Measurements from ENCODE around the gene DONSON.
"Not testable (repeated sequence)": the region's sequence is repeated elsewhere in the genome, so short reads cannot be mapped to it uniquely, and the experiment has no call there.

The DONSON gene, protein sequence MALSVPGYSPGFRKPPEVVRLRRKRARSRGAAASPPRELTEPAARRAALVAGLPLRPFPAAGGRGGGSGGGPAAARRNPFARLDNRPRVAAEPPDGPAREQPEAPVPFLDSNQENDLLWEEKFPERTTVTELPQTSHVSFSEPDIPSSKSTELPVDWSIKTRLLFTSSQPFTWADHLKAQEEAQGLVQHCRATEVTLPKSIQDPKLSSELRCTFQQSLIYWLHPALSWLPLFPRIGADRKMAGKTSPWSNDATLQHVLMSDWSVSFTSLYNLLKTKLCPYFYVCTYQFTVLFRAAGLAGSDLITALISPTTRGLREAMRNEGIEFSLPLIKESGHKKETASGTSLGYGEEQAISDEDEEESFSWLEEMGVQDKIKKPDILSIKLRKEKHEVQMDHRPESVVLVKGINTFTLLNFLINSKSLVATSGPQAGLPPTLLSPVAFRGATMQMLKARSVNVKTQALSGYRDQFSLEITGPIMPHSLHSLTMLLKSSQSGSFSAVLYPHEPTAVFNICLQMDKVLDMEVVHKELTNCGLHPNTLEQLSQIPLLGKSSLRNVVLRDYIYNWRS

DNA sequence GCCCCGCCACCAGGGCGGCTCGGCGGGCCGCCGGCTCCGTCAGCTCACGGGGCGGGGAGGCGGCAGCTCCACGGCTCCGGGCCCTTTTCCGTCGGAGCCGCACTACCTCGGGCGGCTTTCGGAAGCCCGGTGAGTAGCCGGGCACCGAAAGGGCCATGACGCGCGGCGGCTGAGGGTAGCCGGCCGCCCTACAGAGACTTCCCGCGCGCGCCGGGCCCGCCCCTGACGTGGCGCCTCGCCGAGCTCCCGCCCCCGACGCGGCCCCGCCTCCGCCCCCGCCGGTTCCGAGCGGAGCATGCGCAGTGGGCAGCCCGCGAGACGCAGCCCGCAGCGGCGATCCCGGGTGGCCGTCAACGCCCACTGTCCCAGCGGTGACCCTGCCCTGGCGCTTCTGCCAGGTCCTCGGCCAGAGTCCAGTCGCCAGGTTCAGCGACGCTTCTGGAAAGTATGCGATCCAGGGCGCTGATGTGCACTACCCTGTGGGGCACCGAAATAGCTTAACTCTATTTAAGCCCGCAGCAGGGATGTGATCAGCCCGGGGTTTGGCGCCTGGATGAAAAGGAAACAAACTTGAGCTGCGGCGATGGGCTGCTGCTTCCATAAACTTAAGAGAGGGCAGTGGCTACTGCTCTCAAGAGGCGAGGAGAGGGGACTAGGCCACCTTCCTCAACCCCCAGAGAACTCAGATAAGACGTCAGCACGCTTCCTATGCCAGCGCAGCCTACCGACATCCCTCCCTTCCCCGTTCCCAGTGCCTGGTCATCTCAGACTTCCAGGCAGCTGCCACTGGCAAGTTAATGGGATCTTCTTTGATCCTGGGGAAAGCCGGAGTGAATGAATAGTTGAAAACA, at the start of gene DONSON:
Gene DONSON (minus strand): TSS at position 200 of the 851 bp plus-strand sequence. CDS start 43 bp downstream, at position 157.
- peak; percentile 92 for DNase-seq

DNA sequence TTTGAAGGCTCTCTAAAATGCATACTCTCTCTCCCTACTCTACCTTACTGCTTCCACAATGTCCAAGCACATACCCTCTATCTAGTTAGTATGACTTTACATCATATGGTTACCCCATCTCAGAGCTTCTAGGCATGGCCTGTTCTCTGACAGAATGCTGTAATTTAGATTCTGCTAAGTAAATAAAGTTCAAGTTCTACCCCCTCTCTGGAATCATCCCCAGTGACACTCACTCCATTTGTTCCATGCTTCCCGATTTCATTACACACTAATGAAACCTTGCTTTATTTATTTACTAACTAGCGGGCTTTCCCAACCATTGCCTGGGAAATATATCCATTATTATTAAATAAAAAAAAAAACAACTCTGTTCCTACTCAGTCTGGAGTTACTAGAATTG, 45.8 kb upstream of the DONSON start:
- no peak for DNase-seq

DNA sequence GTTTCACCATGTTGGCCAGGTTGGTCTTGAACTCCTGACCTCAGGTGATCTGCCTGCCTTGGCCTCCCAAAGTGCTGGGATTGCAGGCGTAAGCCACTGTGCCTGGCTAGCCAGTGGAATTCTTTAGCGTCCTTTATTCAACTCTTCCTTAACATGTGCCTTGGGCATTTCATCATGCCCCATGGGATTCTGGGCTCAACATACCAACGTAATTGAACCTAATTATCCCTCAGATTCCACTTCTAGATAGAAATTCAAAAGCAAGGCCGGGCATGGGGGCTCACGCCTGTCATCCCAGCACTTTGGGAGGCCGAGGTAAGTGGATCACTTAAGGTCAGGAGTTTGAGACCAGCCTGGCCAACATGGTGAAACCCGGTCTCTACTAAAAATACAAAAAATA, 37.7 kb upstream of the DONSON start:
- not testable (repeated sequence) for DNase-seq

DNA sequence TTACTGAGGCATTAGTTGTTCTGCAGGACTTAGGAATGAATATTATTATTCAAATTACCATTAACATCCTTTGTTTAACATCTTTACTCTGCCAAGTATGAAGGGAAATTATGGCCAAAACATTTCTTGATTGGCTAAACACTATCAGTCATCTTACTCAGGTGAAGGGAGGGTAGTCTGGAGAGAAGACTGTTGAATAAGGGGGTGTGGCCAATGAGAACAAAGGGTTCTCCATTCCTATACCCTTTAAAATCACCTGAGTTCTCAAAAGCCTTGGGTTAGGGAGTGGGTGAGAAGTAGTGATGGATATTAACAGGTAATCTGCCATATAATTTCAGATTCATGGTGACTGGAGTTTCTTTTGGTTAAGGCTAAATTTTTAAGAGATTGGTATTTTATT, 33.8 kb upstream of the DONSON start:
- no peak for DNase-seq

DNA sequence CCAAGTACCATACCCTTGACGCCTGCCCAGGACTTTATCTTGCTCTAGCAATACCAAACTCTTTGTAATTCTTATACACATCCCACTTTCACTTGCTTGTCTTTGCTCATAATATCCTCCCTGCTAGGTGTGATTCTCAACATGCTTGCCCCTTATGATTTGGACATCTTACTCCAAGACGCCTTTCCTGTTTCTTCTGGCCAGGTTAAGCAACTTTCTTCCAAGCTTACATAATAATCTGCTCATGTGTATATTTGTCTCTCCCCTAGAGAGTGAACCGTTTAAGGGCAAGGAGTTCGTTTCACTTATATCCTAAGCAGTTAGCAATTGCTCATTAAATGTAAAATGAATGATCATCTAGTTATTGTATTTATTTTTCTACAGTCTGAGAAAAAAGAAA, 31.2 kb upstream of the DONSON start:
- no peak for DNase-seq

DNA sequence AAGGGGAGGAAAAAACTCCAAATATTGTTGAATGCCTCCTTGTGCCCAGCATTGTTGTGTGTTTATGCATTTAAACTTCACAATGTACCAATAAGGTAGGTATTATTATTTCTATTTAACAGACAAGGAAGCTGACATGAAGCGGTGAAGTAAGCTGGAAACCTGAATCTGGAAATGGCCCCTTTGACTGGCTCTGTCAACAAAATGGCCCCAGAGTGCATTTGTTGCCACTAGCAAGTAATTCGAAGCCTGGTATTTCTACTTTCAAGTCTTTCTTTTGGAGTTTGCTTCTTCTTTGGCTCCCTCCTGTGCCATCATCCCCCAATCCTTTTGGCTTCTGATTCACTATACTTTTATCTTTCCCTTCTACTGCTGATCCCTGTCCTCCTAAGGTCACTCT, 29.9 kb upstream of the DONSON start:
- no peak for DNase-seq

DNA sequence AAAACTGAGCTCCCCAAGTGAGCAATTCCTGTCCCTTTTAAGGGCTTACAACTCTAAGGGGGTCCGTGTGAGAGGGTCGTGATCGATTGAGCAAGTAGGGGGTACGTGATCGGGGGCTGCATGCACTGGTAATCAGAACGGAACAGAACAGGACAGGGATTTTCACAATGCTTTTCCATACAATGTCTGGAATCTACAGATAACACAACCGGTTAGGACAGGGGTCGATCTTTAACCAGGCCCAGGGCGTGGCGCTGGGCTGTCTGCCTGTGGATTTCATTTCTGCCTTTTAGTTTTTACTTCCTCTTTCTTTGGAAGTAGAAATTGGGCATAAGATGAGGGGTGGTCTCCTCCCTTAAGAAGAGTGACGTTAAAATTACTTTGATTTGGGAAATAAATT, 29.1 kb upstream of the DONSON start:
- DNase-seq: not testable (repeated sequence)

DNA sequence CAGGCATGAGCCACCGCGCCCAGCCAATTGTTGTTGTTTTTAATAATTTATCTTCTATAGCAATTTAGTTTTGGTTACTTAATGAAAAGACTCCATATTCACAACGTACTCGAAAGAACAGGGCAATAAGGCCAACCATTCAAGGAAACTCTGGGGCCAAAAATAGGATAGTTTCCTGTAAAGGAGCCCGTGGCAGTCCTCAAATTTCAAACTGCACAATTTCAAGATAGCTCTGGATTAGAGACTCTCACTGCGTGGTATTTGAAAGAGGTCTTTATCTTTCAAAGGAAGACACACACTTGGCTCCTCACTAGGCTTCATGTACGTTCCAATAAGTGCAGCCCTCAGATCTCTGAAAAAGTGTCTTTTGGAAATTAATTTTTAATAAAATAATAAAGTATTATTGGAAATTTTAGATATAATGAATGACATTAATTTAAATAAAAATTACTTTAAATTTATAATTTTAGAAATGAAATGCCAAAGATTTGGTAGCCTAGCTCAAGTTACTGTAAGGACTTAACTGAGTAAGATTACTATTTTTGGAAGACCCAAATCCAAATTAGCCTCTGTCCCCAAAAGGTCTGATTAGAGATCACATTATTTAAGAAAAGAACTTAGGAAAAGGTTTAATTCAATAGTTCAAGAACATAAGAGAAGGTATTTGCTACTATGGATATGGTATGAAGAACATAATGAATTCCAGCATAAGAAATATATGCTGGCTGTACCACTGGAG, 22.7 kb upstream of the DONSON start:
- no peak for DNase-seq

DNA sequence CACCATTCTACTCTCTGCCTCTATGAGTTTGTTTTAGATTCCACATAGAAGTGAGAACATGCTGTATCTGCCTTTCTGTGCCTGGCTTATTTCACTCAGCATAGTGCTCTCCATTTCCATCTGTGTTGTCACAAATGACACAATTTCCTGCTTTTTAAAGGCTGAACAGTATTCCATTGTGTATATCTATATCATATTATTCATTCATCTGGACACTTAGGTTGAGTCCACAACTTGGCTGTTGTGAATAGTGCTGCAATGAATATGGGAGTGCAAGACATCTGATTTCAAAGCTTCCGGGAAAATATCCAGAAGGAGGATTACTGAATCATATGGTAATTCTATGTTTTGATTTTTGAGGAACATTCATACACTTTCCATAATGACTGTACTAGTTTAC, 20.1 kb upstream of the DONSON start:
- DNase-seq: no peak

DNA sequence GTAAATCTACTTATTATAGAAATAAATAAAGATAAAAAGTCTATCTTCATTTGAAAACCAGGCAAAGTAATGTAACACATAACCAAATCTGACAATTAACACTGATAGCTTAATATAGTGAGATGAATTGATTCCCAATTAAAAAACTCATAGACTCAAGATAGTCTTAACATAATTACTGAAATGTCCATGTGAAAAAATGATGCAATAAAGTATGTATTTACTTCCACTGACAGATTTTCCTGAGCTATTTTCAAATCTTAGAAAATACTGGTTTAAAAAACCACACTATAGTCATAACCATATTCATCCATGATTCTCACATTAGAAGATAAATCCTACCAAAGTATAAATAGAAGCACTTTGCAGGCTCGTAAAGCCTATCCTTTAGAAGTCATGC, 9.6 kb upstream of the DONSON start:
- DNase-seq: no peak

DNA sequence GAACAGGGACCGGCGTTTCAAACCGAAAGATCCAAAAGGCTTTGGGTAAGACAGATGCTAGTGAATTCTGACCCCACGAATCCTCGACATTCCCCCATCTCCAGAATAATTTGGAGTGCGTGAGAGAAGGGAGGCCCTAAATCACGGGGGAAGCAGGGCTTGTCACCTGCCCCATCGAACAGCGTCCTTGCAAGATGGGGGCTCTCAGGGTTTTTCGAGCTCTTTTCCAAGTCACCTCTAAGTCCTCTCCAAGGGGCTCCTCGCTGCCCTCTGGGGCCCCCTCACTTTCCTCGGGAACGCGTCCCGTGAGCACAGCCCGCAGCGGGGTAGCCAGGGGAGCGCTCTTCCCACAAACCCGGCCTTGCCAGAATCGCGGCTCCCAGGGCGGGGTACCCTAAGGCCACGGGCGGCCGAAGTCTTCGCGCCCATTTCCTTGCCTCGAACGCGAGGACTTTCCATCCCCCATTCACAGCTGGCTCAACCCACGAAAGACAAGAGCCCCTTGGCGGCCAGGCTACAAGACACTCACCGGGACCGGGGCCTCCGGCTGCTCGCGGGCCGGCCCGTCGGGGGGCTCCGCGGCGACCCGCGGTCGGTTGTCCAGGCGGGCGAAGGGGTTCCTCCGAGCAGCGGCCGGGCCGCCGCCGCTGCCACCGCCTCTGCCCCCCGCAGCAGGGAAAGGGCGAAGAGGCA, 546 bp downstream of the DONSON start:
- no peak for DNase-seq

DNA sequence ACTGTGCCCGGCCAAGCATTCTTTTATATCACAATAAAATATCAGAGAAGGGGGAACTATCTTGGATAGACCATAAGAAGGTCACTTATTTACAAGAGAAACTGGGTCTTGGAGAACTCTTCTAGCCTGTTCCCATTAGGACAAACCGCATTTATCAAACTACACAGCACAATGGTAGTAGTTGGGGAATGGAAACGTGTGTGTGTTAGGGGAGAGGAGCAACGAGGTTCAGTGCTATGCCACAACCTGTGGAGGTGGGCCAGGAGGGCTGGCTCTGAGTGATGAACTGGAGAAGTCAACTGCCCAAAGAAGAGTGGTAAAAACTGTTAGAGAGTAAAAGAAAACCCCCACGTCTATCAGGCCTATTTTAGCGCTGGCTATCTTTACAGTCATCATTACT, 1.6 kb downstream of the DONSON start:
- DNase-seq: no peak

DNA sequence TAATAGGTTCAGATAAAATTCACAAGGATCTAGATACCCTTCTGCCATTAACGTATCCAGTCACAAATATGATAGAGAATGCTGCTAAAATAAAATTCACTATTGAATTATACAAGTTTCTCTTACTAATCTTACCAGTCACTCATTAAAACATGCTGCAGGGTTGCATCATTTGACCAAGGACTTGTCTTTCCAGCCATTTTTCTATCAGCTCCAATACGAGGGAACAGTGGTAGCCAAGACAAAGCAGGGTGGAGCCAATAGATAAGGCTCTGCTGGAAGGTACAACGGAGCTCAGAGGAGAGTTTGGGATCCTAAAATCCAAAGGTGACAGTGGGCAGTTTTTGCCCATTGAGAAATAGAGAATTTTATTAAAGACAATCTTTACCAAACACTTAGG, 4.0 kb downstream of the DONSON start:
- DNase-seq: no peak

DNA sequence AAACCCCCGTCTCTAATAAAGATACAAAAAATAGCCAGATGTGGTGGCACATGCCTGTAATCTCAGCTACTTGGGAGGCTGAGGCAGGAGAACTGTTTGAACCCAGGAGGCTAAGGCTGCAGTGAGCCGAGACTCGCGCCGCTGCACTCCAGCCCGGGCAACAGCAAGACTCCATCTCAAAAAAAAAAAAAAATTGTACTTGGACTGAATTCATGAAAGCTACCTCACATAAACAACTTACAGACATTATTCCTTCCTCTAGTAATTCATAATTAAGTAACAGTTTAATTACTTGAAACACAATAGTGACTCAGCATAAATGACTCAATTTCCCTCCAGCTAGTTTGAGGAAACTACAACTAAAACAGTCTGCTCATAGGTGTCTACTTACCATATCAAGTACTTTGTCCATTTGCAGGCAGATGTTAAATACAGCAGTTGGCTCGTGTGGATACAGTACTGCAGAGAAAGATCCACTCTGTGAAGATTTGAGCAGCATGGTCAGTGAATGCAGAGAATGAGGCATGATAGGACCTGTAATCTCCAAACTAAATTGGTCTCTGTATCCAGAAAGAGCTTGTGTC, 9.4 kb downstream of the DONSON start:
- DNase-seq: no peak

DNA sequence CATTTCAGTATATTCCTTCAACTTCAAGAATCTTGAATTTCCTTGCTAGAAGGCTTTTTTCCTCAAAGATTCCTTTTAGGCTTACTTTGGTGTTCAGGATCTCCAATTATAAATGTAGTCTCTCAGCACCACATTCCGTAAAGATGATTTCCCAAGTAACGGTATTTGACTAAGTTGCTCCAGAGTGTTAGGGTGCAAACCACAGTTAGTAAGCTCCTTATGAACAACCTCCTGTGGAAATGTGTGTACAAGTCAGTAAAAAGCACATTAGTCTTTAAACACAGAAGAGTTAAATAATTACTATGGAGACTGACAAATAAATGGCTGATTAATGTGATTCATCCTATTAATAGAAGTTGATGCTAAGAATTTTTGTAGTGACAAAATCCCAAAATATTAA, 10.3 kb downstream of the DONSON start:
- DNase-seq: no peak

DNA sequence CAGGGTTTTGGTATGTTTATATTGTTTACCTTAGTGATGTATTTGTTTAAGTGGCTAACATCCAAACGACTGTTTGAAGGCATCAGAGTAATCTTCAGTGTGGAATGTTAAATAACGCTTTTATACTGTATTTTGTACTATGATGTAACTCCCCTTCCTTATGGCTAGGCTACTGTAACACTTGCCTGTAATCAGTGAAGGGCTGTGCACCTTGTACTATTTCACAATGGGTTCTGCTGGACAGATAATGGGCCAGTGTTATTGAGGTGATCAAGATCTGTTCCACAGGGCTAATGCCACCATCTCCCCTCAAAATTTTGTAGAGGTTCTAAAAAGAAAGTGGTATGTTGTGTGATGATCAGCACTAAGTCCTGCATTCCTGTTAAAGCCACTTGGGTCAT, 11.7 kb downstream of the DONSON start:
- not testable (repeated sequence) for DNase-seq

DNA sequence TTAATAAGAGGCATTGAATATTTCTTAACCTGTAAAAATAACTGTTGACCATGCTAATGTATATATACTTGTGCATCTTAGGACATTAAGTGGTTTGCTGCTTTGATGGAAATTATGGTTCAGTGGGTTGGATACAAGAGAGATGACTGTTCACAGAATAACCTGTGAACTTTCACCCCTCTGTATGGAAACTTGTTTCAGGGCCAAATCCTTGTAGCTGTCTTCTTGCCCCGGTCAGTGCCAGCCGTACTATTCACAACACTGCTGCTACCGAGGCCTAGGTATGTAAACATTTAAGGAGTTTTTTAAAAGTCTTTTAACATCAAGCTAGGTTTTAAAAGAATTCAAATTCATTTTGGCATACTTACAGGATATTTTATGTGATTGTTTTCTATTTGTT, 16.1 kb downstream of the DONSON start:
- DNase-seq: no peak

DNA sequence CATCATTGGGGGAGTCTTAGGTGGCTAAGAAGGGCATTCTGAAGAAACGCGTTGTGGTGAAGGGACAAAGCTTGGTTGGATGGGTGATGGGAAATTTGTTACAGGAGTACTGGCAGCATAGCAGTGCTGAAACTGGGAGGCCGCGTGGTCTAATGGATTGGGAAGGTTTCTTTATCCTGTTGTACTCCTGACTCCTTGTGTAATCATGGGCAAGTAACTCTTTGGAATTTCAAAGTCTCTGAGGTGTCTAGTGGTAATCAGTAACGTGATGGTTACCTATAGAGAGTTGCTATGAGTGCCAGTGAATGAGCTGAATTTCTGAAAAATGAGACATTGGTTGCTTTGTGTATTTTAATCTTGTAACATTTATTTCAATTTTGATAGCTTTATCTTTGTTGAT, 18.5 kb downstream of the DONSON start:
- no peak for DNase-seq

DNA sequence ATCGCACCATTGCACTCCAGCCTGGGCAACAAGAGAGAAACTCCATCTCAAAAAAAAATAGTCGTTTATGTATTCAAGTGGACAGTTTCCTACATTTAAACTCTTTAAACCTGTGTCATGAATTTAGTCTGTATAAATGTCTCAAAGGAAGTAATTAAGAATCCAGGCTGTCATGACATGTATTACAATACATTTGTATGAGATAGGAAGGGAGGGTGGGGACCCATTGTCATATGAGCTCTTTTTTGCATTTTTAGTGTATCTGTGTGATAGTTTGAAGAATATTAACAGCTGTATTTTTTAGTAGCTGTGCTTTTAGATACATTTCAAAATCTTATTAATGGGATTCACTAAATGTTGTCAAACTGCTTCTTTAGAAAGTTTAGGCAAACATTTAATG, 20.0 kb downstream of the DONSON start:
- DNase-seq: no peak

DNA sequence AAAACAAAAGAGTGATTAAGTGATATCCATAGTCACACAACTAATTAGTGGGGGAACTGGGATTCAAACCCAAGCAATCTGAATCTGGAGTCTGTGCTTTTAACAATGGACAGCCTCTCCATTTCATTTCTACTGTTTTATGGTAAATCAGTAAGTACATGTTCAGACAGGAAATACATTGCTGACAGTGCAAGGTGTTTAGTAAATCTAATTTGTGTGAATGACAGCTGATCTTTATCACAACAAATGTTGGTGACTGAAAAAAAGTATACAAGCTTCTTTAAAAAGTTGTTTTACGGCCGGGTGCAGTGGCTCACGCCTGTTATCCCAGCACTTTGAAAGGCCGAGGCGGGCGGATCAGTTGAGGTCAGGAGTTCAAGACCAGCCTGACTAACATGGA, 20.6 kb downstream of the DONSON start:
- no peak for DNase-seq

DNA sequence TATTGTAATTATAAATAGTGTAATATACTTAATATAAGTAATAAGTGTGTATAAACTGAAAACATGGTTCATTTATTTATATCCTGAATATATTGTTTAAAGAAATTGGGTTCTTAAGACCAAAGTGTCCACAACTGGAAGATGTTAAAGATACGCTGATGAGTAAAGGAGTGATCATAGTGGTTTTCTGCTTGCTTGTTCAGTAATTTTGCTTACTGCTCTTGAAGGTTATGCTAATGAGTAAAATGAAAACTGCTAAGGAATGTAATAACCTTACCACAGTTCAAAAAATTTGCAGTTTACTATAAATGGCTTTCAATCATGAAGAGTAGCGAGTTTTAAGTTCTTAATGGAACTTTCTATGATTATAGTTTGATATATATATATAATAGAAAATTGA, 22.0 kb downstream of the DONSON start:
- DNase-seq: no peak

DNA sequence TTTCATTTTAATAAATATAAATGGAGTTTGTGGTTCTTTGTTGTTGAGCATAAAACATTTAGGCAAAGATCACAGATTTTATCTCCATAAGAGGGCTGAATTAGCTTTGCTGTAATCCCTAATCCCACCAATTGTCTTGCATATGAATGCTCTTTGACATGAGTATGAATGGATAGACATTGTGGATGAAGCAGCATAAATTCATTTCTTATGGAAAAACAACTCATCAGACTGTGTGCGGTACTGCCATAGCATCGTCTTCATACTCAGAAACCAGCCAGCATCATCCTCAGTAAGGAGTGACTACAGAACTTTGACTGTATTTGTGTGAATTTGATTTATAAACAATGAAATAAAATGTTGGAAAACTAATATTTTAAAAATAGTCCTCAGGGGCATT, 26.1 kb downstream of the DONSON start:
- no peak for DNase-seq
